HG03457 (cell line): ENCODE results near the gene ABI3BP.

Experiments
- ATAC-seq: cut with Tn5 transposase; IDR thresholded peaks from one replicate; pipeline ENCODE4 v1.9.1; 2021; ENCODE audit warnings: moderate number of reproducible peaks; ENCODE audit not compliant: unreplicated experiment

ABI3BP gene

DNA sequence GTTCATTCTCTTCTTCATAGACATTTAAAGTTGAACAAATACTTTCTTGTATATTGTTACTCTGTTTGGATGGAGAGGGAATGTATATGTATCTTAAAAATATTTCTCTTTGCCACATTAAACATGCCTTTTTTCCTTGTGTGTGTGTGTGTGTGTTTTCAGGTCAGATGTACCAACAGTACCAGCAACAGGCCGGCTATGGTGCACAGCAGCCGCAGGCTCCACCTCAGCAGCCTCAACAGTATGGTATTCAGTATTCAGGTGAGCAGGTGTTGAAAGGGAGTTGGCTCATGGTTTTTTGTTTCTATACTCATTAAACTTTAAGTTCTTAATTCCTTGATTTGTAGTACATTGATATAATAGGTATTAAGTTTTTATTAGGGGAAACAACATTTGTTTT, 248.6 kb downstream of the ABI3BP start:
- ATAC-seq = no peak

DNA sequence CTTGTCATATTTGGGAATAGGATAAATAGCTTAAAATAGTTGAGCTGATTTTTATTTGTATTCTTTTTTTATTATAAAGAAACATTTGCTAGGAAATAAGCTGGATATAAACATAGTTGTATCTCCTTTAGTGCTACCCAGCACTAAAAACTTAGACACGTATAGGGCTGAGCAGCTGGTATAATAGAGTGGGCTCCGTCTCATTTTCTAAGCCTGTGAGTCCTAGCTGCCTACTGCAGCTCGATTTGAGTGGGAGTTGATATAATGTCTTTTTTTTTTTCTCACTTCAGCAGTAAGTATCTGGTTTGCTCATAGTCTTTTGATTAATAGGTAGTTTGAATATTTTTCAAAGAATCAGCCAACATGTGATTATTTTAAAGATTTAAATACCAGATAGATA, 249.7 kb downstream of the ABI3BP start:
- ATAC-seq = no peak

DNA sequence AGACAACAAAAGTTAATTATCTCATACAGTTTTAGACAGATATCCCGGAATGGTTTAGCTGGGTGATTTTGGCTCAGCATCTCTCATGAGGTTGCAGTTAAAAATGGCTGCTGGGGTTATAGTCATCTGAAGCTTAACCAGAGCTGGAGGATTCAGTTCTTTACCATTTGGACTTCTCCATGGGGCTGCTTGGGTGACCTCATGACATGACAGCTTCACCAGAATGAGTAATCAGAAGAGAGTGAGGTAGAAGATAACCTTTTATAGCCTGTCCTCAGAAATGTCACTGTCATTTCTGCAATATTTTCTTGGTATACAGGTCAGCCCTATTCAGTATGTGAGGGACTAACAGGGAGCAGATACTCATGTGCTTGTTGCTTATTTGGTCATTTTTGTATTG, 253.0 kb downstream of the ABI3BP start:
- ATAC-seq = no peak

DNA sequence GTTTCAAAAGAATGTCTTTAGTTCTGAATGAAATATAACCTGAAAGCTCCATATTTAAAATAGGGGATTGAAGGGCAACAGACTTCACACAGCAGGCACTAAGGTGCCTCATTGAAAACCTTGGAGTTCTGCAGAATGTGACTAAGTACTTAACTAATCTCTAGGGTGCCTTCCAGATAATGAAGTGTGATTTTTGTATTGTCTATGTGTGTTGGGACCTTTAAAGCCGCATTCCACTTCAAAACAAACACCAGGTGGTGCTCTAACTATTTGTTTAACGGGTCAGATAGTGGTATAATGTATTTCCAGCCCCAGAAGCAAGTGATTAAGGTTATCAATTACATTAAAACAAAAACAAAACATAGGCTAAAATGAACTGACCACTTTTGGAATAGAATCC, 255.9 kb downstream of the ABI3BP start:
- no peak for ATAC-seq

DNA sequence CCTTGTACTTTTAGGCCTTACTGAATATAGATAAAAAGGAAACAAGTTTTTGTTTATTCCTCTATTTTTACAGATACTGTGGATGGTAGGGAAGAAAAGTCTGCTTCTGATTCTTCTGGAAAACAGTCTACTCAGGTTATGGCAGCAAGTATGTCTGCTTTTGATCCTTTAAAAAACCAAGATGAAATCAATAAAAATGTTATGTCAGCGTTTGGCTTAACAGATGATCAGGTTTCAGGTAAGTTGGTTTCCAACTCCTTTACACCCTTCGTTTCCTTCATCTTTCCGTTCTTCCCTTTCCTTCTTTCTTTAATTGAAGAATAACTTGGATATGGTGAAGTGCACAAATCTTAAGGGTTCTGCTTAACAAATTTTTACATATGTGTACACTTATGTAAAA, 260.8 kb downstream of the ABI3BP start:
- no peak for ATAC-seq

DNA sequence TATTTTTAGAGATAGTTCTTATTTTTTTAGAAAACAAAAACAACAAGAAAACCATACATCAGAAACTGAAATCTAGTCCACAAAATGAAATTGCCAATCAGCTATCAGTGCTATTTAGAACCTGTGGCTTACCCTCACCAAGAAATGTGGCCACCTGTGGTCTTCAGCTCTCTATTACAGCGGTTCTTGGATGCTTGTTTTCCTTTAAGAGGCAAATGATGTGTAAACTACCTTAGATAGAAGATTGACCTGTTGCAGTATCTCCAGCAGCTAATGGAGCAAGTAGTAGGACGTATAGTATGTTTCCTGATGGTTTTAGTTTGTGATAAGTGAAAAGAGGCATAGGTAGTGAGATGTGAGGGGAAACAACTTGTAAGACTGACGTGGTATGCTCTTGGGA, 262.7 kb downstream of the ABI3BP start:
- ATAC-seq = no peak

DNA sequence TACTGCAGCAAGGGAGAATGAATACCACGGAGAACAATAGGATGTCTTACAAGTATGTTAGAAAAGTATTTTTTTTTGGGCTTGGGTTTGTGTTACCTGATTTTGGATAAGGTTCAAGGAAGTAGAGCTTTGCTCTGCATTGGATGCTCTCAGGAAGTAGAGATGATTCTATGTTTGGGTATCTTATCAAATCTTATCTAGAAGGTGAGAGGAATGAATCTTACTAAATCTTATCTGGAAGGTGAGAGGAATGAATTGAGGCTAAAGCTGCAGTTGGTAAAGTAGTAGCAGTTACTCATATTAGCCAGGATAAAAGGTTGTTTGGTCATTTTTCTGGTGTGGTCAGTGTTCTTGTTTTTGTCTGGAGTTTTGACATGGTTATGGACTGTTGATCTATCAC, 266.5 kb downstream of the ABI3BP start:
- ATAC-seq = no peak

DNA sequence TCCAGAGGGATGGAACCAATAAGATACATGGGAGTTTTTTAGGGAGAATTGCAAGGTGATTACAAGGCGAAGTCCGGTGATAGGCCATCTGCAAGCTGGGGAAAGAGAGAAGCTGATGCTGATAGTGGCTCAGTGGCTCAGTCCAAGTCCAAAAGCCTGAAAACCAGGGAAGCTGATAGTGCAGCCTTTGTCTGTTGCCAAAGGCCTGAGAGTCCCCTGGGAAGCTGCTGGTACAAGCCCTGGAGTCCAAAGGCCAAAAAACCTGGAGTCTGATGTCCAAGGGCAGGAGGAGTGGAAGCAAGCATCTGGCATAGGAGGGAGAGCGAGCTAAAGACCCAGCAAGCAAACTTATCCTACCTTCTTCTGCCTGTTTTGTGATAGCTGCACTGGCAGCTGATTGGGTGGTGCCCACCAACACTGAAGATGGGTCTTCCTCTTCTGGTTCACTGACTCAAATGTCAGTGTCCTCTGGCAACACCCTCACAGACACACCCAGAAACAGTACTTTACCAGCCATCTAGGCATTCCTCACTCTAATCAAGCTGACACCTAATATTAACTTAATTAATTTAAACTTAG, 267.2 kb downstream of the ABI3BP start:
- no peak for ATAC-seq

DNA sequence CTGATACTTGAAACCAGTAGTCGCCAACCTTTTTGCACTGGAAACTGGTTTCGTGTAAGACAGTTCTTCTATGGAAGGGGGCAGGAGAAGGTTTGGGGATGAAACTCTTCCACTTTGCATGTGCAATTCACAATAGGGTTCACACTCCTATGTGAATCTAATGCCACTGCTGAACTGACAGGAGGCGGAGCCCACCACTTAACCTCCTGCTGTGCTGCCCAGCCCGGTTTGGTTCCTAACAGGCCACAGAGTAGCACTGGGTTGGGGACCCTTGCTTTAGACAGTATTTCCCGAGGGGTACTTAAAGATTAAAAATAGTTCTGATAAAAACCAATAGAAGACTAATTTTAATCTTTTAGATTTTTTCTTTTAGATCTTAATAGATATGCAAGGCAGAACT, 272.8 kb downstream of the ABI3BP start:
- ATAC-seq = no peak

DNA sequence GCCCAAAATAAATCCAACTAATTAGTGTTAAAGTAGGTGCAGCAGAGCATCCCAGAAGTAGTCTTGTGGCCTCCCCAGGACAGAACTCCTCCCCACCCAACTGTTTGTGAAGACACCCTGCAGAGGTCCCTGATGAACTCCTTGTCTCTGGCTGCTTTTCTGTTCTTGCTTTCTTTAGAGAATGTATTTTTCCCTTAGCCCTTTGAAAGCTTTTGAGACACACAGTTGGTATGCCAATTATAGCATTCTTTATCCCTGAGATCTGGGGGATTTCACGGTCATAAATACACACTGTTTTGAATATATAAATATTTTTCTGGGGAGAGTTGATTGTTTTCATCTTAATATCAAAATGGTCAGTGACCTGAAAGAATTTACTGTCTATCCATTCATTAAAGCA, 274.1 kb downstream of the ABI3BP start:
- ATAC-seq = no peak

DNA sequence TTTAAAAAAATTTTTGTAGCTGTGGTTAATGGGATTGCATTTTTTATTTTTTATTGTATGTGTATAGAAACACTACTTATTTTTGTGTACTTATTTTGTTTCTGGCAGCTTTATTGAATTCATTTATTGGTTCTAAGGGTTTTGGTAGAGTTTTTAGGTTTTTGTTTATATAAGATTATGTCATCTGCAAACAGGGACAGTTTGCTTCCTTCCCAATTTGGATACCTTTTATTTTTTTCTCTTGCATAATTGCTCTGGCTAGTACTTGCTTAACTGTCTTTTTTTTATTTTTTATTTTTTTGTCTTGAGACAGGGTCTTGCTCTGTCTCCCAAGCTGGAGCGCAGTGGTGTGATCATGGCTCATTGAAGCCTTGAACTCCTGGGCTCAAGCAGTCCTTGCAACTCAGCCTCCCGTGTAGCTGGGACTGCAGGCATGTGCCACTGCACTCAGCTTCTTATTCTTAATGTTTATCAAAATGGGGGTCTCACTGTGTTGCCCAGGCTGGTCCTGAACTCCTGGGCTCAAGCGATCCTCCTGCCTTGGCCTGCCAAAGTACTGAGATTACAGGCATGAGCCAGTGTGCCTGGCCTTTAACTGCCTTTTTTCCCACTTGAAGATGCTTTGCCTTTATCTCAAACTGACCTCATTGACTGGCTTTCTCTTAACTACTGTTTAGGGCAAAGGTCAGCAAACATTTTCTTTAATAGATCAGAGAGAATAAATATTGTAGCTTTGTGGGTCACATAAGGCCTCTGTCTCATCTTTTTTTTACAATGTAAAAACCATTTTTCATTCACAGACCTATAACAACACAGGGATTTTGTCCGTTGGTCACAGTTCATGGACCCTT, 275.4 kb downstream of the ABI3BP start:
- ATAC-seq = no peak

DNA sequence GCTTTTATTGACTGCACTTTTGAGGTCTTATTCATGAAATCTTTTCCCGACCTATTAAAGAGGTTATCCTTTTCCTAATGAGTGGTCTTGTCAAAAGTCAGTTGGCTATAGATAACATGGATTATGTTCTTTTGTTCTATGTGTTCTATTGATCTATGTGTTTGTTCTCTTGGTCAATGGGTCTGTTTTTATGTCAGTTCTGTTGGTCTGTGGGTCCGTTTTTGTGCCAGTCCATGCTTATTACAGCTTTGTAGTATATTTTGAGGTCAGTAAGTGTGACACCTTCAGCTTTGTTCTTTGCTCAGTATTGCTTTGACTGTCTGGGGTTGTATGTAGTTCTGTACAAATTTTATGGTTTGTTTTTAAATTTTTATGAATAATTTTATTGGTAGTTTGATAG, 276.2 kb downstream of the ABI3BP start:
- ATAC-seq = no peak

DNA sequence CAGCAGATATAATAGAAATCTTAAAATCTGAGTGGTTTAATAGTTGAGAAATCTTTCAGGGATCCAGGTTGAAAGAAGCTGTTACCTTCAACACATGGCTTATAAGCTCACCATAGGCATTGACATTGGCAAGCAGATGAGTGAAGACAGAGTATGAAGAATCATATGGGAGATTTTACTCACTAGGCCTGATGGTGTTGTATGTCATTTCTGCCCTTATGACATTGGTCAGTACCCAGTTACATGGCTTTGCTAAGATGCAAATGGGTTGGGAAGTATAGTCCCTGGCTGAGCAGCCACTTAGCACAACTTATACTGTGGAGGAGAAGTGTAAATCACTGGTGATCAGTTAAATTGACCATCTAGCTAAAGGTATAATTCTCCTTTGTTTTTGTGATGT, 278.0 kb downstream of the ABI3BP start:
- ATAC-seq = no peak

DNA sequence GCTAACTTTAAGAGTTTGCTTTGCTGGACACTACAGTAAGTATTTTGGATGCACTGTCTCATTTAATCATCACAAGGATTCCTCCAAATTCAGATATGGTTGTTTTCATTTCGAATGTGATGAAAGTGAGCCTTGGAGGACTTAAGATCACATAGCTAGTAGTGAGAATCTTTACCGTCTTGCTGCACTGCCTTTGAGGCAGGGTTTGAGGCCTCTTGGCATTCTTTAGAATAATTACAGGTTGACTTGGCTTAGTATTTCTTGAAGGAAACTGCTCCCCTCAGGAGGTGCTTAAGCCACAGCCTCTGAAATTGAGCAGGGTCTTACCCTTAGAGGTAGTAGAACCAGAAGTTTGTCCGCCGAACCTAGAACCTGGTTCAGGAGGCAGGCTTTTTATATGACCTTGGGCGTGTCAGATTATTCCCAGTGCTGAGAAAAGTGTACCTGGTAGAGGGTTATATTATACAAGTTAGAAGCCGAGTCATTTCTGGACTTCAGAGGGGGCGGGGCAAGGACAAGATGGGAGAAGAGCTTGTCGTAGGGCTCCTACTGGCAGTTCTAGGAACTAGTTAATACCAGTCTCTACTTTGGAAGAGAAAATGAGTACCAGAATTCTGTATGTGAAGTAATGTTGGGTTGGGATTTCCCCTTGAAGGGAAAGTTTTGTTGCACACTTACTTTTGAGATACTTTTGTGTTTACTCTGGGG, 282.8 kb downstream of the ABI3BP start:
- peak; percentile 35 for ATAC-seq

DNA sequence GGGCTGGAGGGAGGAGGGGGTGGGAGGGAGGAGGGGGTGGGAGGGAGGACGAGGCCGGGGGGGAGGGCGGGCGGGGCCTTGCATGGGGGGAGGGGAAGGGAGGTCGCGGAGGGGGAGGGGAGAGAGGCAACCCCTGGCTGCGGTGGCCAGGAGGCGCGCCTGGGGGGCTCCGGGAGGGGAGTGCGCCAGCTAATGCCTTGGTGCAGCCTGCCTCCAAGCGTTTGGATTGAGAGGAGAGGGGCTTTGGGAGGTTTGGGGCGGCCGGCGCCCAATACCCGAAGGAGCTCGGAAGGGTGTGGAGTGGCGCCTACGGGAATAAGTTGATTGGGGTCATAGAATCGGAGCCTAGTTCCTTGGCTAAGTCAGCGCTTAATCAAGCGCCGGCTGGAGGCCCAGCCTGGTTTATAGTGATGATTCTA, 283.4 kb downstream of the ABI3BP start:
- ATAC-seq = no peak

DNA sequence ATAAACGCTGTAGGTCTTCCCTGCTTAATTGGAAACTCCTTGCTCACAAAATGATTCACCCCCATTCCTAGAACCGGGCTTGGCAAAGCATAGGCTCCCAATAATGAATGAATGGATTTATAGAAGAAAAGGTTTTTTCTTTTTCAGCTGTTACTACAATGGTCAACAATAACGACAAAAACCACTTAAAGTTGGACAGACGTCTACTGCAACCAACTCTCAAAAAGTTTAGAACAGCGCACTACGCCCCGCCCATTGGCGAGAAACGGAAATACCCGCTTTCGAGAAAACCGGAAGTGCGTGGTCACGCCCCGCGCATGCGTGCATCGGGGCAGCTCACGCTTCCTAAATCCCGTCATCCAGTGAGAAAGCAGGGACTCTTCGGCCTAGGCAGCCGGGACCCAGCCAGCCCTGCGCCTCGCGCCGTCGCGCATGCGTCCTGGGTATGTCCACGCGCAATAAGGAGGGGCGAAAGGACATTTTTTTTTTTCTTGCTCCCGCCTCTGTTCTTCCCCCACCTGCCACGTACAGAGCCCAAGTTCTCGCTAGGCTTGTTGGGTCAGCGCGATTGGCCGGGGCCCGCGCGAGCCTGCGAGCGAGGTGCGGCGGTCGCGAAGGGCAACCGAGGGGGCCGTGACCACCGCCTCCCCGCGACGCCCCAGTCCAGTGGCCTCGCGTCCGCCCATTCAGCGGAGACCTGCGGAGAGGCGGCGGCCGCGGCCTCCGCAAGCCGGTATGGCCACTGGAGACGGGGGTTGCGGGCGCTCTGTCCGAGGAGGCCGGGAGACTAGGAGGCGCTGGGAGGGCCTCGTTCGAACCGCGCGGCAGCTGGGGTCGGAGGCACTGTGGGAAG, 284.0 kb downstream of the ABI3BP start, which contains the start of gene TFG:
TSS of gene TFG (plus strand) at position 506 of the 853 bp plus-strand sequence. CDS start 4,192 bp downstream, outside the sequence.
- peak; percentile 92 for ATAC-seq

DNA sequence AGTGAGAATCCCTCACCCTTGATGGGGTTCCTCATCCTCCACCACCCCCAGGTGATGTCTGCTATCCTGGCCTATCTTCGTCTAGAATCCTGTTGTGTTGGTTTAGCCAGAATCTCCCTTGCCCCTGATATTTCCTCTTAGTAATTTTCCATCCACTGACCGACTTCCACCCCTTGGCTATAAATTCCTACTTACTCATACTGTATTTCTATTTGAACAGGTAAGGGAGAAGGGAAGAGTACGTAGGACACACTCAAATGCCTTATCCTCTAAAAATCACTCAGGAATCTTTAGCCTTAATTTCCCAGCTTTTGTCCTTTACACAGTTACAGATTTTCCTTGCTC, 284.6 kb downstream of the ABI3BP start:
- no peak for ATAC-seq

DNA sequence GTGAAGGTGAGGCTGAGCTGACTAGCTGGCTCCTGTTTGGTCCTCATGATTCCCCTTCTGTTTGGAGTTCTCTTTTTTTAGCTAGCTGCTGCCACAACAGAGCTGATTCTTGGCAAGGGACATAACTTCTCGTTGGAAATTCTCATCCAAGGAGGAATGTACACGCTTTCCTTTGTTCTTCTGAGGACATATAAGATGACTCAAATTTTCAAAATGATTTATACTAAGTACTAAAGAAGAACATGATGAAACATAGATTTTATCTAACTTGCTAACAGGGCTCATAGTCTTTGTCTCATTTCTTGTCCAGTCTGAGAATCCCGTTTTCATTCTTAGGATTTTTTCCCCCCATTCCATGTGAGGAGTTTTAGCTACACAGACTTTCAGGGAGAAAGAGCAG, 286.9 kb downstream of the ABI3BP start:
- ATAC-seq = no peak

DNA sequence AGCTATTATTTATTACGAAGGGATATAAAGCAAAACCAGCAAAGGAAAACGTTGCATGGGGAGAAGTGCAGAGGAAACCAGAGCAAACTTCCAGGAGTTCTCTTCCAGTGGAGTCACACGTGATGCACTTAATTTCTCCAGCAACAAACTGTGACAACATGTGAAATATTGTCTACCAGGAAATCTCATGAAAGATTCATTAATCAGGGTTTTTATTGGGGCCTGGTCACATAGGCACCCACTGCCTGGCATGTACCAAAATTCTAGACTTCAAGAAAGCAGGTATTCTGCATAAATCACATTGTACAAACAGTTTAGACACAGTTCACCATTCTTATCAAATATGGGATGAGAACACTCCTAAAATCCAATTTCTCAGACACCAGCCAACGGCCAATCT, 289.4 kb downstream of the ABI3BP start:
- ATAC-seq = no peak

DNA sequence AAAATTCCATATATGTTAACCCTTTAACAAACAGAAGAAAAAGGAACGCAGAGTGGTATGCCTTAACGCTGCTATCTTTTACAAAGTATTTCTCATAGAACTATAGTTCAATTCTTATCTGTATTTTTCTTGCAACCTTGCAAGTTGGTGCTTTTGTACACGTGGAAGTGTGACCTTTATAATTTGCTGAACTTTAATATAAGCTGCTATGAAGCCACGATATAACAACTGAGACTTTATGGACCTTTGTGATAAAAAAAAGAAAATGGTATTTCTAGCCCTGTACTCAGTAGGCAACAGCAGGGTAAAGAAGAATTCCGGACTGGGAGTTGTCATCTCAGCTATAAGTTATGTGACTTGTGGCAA, 290.3 kb downstream of the ABI3BP start:
- ATAC-seq = no peak
